ENCODE data around the gene MAP1LC3B. TPM values are rescaled to one million over a fixed set of nuclear protein-coding genes. Genes with fewer than 3 reads are reported as not detected.

Gene MAP1LC3B
- total and polyA plus RNA-seq, 2 of the 8 experiments (the other 6 are each of a cell fraction or from before 2014, with no cell fraction given): 29.5 to 48.5 TPM

GRCh38 chr16:87451563-87452210 lies 59.6 kb downstream of the MAP1LC3B start:
- TF ChIP-seq KDM5A (IDR thresholded peaks at IDR 0.05; ENCODE audit: low read length): no peak
- H3K56ac ChIP-seq (replicated peaks; ENCODE audit: insufficient read length, low read depth, low read length): no peak overlapping the region
- 89% methylated on average over 14 of the region's 18 CpGs; no CpG with 5 or more reads in 1 of the 2 experiments for WGBS, 2 experiments (ENCODE audit: extremely low coverage in 1 of 2, insufficient coverage in 1 of 2, insufficient read length in 1 of 2, insufficient replicate concordance in 2 of 2, low coverage in 1 of 2, low lambda C conversion rate in 2 of 2, missing lambda C conversion rate in 1 of 2)

More at GRCh38 chr16:87451563-87452210, 59.6 kb downstream of the MAP1LC3B start:
- Histone ChIP-seq H3K79me1 (ENCODE audit: low read depth, low read length) (peaks cover 3% of the 10 kb centered on the region), H3K36me3 (ENCODE audit: control insufficient read depth in 2 of 4, insufficient read depth in 4 of 4, low read length in 3 of 4) (peaks cover 0 to 18% (median 10%) of the 10 kb centered on the region in 4 experiments; a peak in 5 of 8 replicates), H3K79me2 (ENCODE audit: control insufficient read depth in 1 of 2, insufficient read depth in 2 of 2, low read length in 2 of 2) (no peaks in the 10 kb centered on the region), H3K14ac (ENCODE audit: insufficient read length) (no peak overlapping the region), H4K5ac (ENCODE audit: insufficient read length, low read depth, low read length) (no peak overlapping the region), H4K20me1 (replicated peaks in 1 of 2; ENCODE audit: control insufficient read depth in 1 of 2, insufficient read depth in 2 of 2, low read length in 2 of 2) (peaks cover 0 to 9% of the 10 kb centered on the region in 2 experiments), H3K18ac (ENCODE audit: extremely low read depth, low read length) (no peak overlapping the region), H3K27ac (ENCODE audit: low read depth, low read length) (no peak overlapping the region), H3K9me3 (ENCODE audit: insufficient read depth in 2 of 2, low read depth in 1 of 2, low read length in 1 of 2) (no peaks in the 10 kb centered on the region), H3K23ac (ENCODE audit: insufficient read length) (no peak overlapping the region), H2BK20ac (ENCODE audit: low read length) (no peak overlapping the region), H2AFZ (ENCODE audit: low read length) (no peak overlapping the region), H3K27me3 (replicated peaks in 1 of 4; ENCODE audit: control insufficient read depth in 3 of 4, extremely low read depth in 1 of 4, insufficient read depth in 3 of 4, low read length in 3 of 4) (no peaks in the 10 kb centered on the region), H2BK5ac (ENCODE audit: low read depth, low read length) (0 out of 2 replicates have a peak overlapping the region, but pooled peaks have one; percentile 37), H3K4me1 (replicated peaks in 1 of 4; ENCODE audit: control insufficient read depth in 3 of 4, insufficient read depth in 4 of 4, low read length in 3 of 4) (no peaks in the 10 kb centered on the region), H3K23me2 (ENCODE audit: low read depth, low read length) (no peaks in the 10 kb centered on the region), H2BK120ac (replicated peaks; ENCODE audit: low read depth, low read length) (no peak overlapping the region), H4K8ac (ENCODE audit: extremely low read depth, insufficient read depth, low read length) (no peak overlapping the region; the same call in 1 of the 2 replicates), H3K9ac (replicated peaks in 1 of 4; ENCODE audit: extremely low read depth in 1 of 4, low read depth in 3 of 4, low read length in 3 of 4) (no peak overlapping the region), H2AK5ac (ENCODE audit: low read depth, low read length) (no peak overlapping the region), H3K4ac (replicated peaks; ENCODE audit: insufficient read length, low read depth, low read length) (no peak overlapping the region), H3K4me2 (ENCODE audit: insufficient read depth in 1 of 2, low read depth in 2 of 2, low read length in 2 of 2) (no peak overlapping the region), H3K4me3 (ENCODE audit: extremely low read depth in 1 of 4, insufficient read depth in 2 of 4, low read depth in 3 of 4, low read length in 4 of 4) (no peak overlapping the region), H2BK15ac (ENCODE audit: low read length) (no peak overlapping the region), H2BK12ac (ENCODE audit: low read depth, low read length) (no peak overlapping the region), H4K91ac (replicated peaks; ENCODE audit: insufficient read length, low read length) (no peak overlapping the region)
- ChIA-PET POLR2A (ENCODE audit: partially characterized antibody) (no interaction called here), CTCF (ENCODE audit: partially characterized antibody) (interaction anchor here (0.8 to 3.4 kb wide), 5 partner anchors 10 to 99 kb away, joined by 3 to 20 read pairs (median 3); no protein-coding TSS in a partner anchor)
- FAIRE-seq (no peak), DNase-seq (ENCODE audit: low read depth in 1 of 2, low spot score in 2 of 2) (no peak)
